ENCODE results near the gene PSMB7.

Gene PSMB7

GRCh38 chr9:124326378-124326777, 88.9 kb downstream of the PSMB7 start:
- TF ChIP-seq, protein P1, sequence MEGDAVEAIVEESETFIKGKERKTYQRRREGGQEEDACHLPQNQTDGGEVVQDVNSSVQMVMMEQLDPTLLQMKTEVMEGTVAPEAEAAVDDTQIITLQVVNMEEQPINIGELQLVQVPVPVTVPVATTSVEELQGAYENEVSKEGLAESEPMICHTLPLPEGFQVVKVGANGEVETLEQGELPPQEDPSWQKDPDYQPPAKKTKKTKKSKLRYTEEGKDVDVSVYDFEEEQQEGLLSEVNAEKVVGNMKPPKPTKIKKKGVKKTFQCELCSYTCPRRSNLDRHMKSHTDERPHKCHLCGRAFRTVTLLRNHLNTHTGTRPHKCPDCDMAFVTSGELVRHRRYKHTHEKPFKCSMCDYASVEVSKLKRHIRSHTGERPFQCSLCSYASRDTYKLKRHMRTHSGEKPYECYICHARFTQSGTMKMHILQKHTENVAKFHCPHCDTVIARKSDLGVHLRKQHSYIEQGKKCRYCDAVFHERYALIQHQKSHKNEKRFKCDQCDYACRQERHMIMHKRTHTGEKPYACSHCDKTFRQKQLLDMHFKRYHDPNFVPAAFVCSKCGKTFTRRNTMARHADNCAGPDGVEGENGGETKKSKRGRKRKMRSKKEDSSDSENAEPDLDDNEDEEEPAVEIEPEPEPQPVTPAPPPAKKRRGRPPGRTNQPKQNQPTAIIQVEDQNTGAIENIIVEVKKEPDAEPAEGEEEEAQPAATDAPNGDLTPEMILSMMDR (IDR thresholded peaks at IDR 0.05; ENCODE audit: borderline replicate concordance, control extremely low read depth, extremely low read depth, insufficient read depth, missing control alignments) = no peak
- in situ Hi-C loops (cut with MboI; ENCODE audit: low sequenced_read_pairs, unreplicated experiment) = no loop called here
- no peak for DNase-seq (ENCODE audit: low spot score)

- in situ Hi-C loops (cut with MboI; ENCODE audit: low sequenced_read_pairs, unreplicated experiment) = no loop called here
- DNase-seq (ENCODE audit: low spot score) = no peak
- TF ChIP-seq, protein P1 (IDR thresholded peaks at IDR 0.05; ENCODE audit: borderline replicate concordance, control extremely low read depth, extremely low read depth, insufficient read depth, missing control alignments) = no peak
These were observed 89.4 kb downstream of the PSMB7 start for GRCh38 chr9:124325816-124326215.

GRCh38 chr9:124323904-124324303, 91.3 kb downstream of the PSMB7 start:
- DNase-seq (ENCODE audit: low spot score) = no peak
- TF ChIP-seq, protein P1 (IDR thresholded peaks at IDR 0.05; ENCODE audit: borderline replicate concordance, control extremely low read depth, extremely low read depth, insufficient read depth, missing control alignments) = no peak
- in situ Hi-C loops (cut with MboI; ENCODE audit: low sequenced_read_pairs, unreplicated experiment) = no loop called here

DNA sequence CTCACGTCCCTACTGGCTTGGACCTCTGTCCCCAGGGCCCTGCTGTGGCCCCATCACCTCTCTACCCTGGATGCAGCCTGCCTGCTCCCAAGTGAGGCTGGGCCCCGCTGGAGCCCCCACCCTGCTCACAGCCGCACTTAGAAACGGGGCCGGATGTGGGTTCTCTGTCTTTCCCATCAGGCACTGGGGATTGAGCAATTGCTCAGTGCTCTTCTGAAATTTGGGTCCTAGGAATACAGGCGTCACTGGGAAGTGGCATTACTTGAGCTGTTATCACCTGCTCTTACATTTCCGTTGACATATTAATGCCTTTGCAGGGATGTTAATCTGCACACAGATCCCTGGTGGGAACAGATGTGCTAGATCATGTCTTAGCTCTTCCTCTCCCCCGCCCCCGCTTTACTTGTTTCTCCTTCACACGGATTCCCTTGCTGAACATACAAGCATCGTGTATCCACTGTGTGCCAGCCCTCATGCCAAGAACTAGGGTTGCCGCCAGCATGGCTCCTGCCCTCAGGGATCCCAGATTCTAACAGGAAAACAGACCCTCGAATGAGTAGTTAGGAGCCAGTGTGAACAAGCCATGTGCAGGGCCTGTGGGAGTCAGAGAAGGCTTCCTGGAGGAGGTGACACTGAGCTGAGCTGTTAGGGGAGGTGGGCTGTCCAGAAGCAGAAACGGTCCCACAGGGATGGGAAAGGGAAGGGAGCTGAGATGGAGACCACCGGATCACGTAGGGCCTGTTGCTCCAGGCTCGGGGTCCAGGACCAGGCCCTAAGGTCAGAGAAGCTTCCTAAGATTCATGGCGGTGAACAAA, 92.4 kb downstream of the PSMB7 start:
- TF ChIP-seq, protein P1 (IDR thresholded peaks at IDR 0.05; ENCODE audit: borderline replicate concordance, control extremely low read depth, extremely low read depth, insufficient read depth, missing control alignments) = no peak
- no peak for DNase-seq (ENCODE audit: low spot score)
- in situ Hi-C loops (cut with MboI; ENCODE audit: low sequenced_read_pairs, unreplicated experiment) = no loop called here

- in situ Hi-C loops (cut with MboI; ENCODE audit: low sequenced_read_pairs, unreplicated experiment) = no loop called here
- TF ChIP-seq, protein P1 (IDR thresholded peaks at IDR 0.05; ENCODE audit: borderline replicate concordance, control extremely low read depth, extremely low read depth, insufficient read depth, missing control alignments) = no peak
- DNase-seq (ENCODE audit: low spot score) = no peak
These were observed 93.3 kb downstream of the PSMB7 start for GRCh38 chr9:124321935-124322334.

DNA sequence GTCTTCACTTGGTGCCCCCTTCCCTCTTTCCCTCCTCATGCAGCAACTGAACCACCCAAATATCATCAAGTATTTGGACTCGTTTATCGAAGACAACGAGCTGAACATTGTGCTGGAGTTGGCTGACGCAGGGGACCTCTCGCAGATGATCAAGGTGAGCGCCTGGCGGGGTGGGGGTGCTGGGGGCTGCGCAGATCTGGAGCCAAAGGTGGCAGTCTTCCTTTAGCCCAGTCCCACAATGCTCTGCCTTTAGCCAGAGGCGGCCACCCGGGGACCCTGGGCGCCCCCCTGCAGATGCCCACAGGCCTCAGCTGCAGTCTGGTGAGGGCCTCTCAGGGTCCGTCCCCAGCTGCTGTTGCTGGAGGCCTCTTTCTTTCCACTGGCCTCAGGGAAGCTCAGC, 93.8 kb downstream of the PSMB7 start:
- DNase-seq (ENCODE audit: low spot score) = no peak
- TF ChIP-seq, protein P1 (IDR thresholded peaks at IDR 0.05; ENCODE audit: borderline replicate concordance, control extremely low read depth, extremely low read depth, insufficient read depth, missing control alignments) = no peak
- in situ Hi-C loops (cut with MboI; ENCODE audit: low sequenced_read_pairs, unreplicated experiment) = no loop called here

Data from GM13976 (cell line).